Right atrium auricular region (tissue), 2 donors: ENCODE data around the gene MEDAG. TPM values are rescaled to one million over a fixed set of nuclear protein-coding genes. Genes with fewer than 3 reads are reported as not detected.

Source experiments
- DNase-seq: peaks from one replicate; pipeline ENCODE4 v3.0.0-alpha.2; 2019; ENCODE audit warnings: low spot score
- H3K27ac ChIP-seq, 2 donors: fragments of 200-600 bp; sonication (generic); 1 replicate in 1 of 2; 2 replicates in 1 of 2; pipeline ENCODE4 v1.5.1; 2016 to 2019
- H3K27me3 ChIP-seq, 2 donors: fragments of 200-600 bp; sonication (generic); one replicate each; pipeline versions ENCODE4 v1.5.1 to v1.6.0; 2017 to 2019
- H3K36me3 ChIP-seq: fragments of 200-600 bp; sonication (generic); one replicate; pipeline ENCODE4 v1.5.1; 2016
- H3K4me1 ChIP-seq, 2 donors: fragments of 200-600 bp; sonication (generic); one replicate each; pipeline versions ENCODE4 v1.5.1 to v1.6.0; 2017 to 2019
- H3K4me3 ChIP-seq, 2 donors: fragments of 200-600 bp; sonication (generic); 1 replicate in 1 of 2; 2 replicates in 1 of 2; pipeline ENCODE4 v1.5.1; 2017 to 2019; ENCODE audit warnings: mild to moderate bottlenecking in 1 of 2, moderate library complexity in 1 of 2
- H3K9me3 ChIP-seq, 2 donors: fragments of 200-600 bp; sonication (generic); one replicate each; pipeline ENCODE4 v1.5.1; 2019
- CTCF ChIP-seq, 2 donors: fragments of 200-600 bp; sonication (generic); IDR thresholded peaks; one replicate each; pipeline ENCODE4 v1.5.1; 2019; ENCODE audit warnings: antibody characterized with exemption in 2 of 2
- total RNA-seq, 2 donors: library from RNA; depleted of rRNA; stranded (reverse); fragments of >200 nt; gene quantifications; one replicate each; pipeline ENCODE4 v1.1.0, GENCODE V29; 2016

The MEDAG gene
- total RNA-seq, 2 donors from 2014 or later, result 37.4 to 42.4 TPM

GRCh38 chr13:30870049-30870884, 35.8 kb upstream of the MEDAG start:
- Histone ChIP-seq H3K36me3 (no peaks in the 10 kb centered on the region), H3K27ac (peak overlapping the region; percentile 73 to 74), H3K27me3 (no peaks in the 10 kb centered on the region), H3K4me3 (no peak overlapping the region), H3K4me1 (peaks cover 0 to 43% of the 10 kb centered on the region in 2 donors), H3K9me3 (no peaks in the 10 kb centered on the region)
- peak; percentile 90 for DNase-seq
- TF ChIP-seq CTCF (IDR thresholded peaks at IDR 0.05), result no peak

GRCh38 chr13:30870916-30871587, 35.0 kb upstream of the MEDAG start:
- peaks cover 0 to 37% of the 10 kb centered on the region in 2 donors for H3K4me1 ChIP-seq
- H3K36me3 ChIP-seq, result no peaks in the 10 kb centered on the region
- no peaks in the 10 kb centered on the region for H3K9me3 ChIP-seq
- DNase-seq, result no peak
- H3K27ac ChIP-seq, result peak overlapping the region; percentile 59 to 74
- no peaks in the 10 kb centered on the region for H3K27me3 ChIP-seq
- no peak for TF ChIP-seq CTCF (IDR thresholded peaks at IDR 0.05)
- H3K4me3 ChIP-seq, result no peak overlapping the region

- no peak for TF ChIP-seq CTCF (IDR thresholded peaks at IDR 0.05)
- H3K4me1 ChIP-seq, result peaks cover 0 to 37% of the 10 kb centered on the region in 2 donors
- peak overlapping the region; percentile 31 to 74 for H3K27ac ChIP-seq
- no peaks in the 10 kb centered on the region for H3K9me3 ChIP-seq
- no peak overlapping the region for H3K4me3 ChIP-seq
- no peak for DNase-seq
- no peaks in the 10 kb centered on the region for H3K36me3 ChIP-seq
- no peaks in the 10 kb centered on the region for H3K27me3 ChIP-seq
Observed at GRCh38 chr13:30871588-30872275, 34.3 kb upstream of the MEDAG start.

GRCh38 chr13:30872276-30872594, 33.8 kb upstream of the MEDAG start:
- DNase-seq, result no peak
- H3K27ac ChIP-seq, result peak overlapping the region; percentile 31 to 48
- peaks cover 0 to 37% of the 10 kb centered on the region in 2 donors for H3K4me1 ChIP-seq
- no peak overlapping the region for H3K4me3 ChIP-seq
- no peak for TF ChIP-seq CTCF (IDR thresholded peaks at IDR 0.05)
- no peaks in the 10 kb centered on the region for H3K9me3 ChIP-seq
- no peaks in the 10 kb centered on the region for H3K36me3 ChIP-seq
- no peaks in the 10 kb centered on the region for H3K27me3 ChIP-seq

GRCh38 chr13:30872685-30873461, 33.2 kb upstream of the MEDAG start:
- no peak overlapping the region for H3K4me3 ChIP-seq
- peak overlapping the region; percentile 31 to 48 for H3K27ac ChIP-seq
- H3K36me3 ChIP-seq, result no peaks in the 10 kb centered on the region
- TF ChIP-seq CTCF (IDR thresholded peaks at IDR 0.05), result no peak
- H3K9me3 ChIP-seq, result no peaks in the 10 kb centered on the region
- H3K4me1 ChIP-seq, result peaks cover 0 to 37% of the 10 kb centered on the region in 2 donors
- DNase-seq, result peak; percentile 81
- H3K27me3 ChIP-seq, result no peaks in the 10 kb centered on the region
